ENCODE results near the gene LINGO1.

Gene LINGO1

DNA sequence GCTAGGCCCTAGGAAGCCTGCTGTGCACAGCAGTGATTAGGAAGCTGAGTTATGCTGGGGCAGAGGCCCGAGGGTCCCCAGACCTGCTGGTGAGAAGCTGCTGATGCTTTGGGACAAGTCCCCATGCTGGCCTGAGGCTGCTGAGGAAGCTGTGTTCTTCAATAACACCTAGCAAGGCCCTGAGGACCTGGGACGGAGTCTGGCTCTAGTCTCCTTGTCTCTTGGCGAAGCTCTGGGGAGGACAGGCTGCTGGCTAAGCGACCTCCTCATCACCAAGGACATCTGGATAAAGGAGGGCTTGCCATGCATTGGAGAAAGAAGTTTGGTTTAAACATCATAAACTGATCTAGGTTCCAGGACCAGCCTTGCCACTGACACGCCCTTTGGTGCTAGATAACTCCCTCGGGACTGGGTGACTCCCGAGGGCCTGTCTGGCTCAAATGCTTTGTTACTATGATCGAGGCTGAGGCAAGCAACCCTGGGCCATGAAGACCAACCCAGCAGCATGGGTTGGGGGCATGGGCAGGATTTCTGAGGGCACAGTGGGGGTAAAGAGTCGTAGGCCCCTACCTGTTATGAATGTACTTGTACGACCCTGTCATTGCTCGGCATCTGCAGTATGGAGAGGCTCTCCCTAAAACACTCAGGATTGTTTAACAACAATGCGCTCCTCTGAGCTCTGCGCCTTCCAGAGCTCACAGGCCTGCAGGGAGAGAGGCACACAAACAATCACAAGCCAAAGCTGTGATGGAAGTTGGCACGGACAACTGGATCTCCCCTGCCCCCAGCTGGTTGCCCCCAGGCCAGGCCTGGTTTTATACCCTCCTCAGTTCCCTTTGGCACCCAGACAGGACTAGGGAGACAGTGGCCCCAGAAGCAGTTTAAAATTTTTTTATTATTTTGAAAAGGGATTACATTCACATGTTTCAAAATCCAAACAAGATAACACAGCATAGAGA is 64.4 kb downstream of the LINGO1 start:
- Histone ChIP-seq H3K9me3 (ENCODE audit: control insufficient read depth in 2 of 2, low read length in 2 of 2) (no peaks in the 10 kb centered on the region), H3K9ac (ENCODE audit: low read length in 2 of 2) (no peak overlapping the region), H3K36me3 (ENCODE audit: control insufficient read depth in 2 of 2, insufficient read depth in 2 of 2, low read length in 2 of 2) (no peaks in the 10 kb centered on the region), H3K27me3 (ENCODE audit: control insufficient read depth in 1 of 2, insufficient read depth in 2 of 2, low read length in 2 of 2) (no peaks in the 10 kb centered on the region), H3K4me3 (ENCODE audit: low read length in 2 of 2) (peak overlapping the region in 1 of 2 donors; percentile 55), H3K4me1 (ENCODE audit: control insufficient read depth, insufficient read depth, low read length) (peaks cover 18% of the 10 kb centered on the region), H3K27ac (ENCODE audit: low read length) (no peak overlapping the region)

DNA sequence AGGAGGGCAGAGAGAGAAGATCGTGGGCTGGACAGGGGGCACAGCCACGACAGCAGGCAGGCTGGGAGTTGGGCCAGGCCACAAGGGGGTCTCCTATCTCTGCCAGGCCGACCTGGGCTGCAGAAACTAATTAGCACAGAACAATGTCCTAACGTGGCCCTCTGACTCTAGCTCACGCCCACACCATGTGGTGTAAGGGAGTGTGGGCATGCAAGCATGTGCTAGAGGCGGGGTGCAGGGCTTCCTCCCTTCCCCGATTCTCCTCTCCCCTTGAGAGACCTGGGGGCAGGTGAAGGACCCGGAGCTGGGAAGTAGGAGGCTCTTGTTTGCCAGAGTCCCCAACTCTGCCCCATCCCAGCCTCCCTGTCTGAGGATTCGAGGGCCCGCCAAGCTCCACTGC is 65.5 kb downstream of the LINGO1 start:
- no peak overlapping the region for H3K9ac ChIP-seq (ENCODE audit: low read length in 2 of 2)
- H3K4me1 ChIP-seq (ENCODE audit: control insufficient read depth, insufficient read depth, low read length) = peaks cover 18% of the 10 kb centered on the region
- H3K4me3 ChIP-seq (ENCODE audit: low read length in 2 of 2) = no peak overlapping the region

DNA sequence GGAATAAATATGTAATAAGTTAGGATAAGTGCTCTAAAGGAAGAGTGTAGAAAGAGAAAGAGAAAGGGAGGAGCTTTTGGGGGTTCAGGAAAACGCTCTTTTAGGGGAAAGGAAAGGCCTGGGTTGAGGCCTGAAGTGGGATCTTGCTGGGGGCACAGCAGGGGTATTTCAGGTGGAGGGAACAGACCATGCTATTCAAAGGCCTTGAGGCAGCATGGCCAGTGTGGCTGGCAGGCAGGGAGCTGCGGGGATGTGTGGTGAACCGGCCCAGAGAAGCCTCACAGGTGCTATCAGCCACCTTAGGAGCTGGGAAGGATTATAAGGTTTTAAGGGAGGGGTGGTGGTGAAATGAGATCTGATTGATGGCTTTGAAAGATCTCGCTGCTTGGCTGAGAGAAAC is 66.6 kb downstream of the LINGO1 start:
- Histone ChIP-seq H3K4me3 (ENCODE audit: low read length in 2 of 2) (no peak overlapping the region), H3K9ac (ENCODE audit: low read length in 2 of 2) (no peak overlapping the region), H3K27ac (ENCODE audit: low read length) (no peak overlapping the region), H3K27me3 (ENCODE audit: control insufficient read depth in 1 of 2, insufficient read depth in 2 of 2, low read length in 2 of 2) (no peaks in the 10 kb centered on the region), H3K4me1 (ENCODE audit: control insufficient read depth, insufficient read depth, low read length) (peaks cover 18% of the 10 kb centered on the region), H3K9me3 (ENCODE audit: control insufficient read depth in 2 of 2, low read length in 2 of 2) (no peaks in the 10 kb centered on the region), H3K36me3 (ENCODE audit: control insufficient read depth in 2 of 2, insufficient read depth in 2 of 2, low read length in 2 of 2) (no peaks in the 10 kb centered on the region)

More for the DNA sequence above, 65.5 kb downstream of the LINGO1 start:
- Histone ChIP-seq H3K27me3 (ENCODE audit: control insufficient read depth in 1 of 2, insufficient read depth in 2 of 2, low read length in 2 of 2) (no peaks in the 10 kb centered on the region), H3K36me3 (ENCODE audit: control insufficient read depth in 2 of 2, insufficient read depth in 2 of 2, low read length in 2 of 2) (no peaks in the 10 kb centered on the region), H3K9me3 (ENCODE audit: control insufficient read depth in 2 of 2, low read length in 2 of 2) (no peaks in the 10 kb centered on the region), H3K27ac (ENCODE audit: low read length) (no peak overlapping the region)

DNA sequence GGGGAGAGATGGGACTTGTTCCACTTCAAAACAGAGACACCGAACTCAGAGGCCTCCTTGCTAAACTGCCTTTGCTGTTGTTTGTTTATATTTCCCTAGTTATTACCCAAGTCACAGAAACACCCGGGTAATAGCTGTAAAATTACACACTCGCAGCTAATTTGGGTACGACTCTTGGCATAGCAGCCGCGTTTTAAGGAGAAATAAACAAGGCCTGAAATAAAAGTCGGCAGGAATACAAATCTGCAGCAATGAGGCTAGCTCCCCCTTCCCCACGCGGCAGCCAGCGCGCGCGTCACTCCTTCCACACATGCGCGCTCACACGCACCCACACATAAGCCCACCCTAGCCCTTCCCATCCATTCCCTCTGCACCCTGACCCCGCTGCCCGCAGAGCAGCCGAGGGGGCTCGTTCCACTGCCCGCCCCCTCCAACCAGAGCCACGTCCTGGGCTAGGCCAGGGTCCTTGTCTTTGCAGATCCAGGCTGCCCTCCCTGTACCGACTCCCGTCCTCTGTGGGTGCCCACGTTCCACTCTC is 67.3 kb downstream of the LINGO1 start:
- Histone ChIP-seq H3K9ac (ENCODE audit: low read length in 2 of 2) (no peak overlapping the region), H3K36me3 (ENCODE audit: control insufficient read depth in 2 of 2, insufficient read depth in 2 of 2, low read length in 2 of 2) (no peaks in the 10 kb centered on the region), H3K9me3 (ENCODE audit: control insufficient read depth in 2 of 2, low read length in 2 of 2) (no peaks in the 10 kb centered on the region), H3K4me1 (ENCODE audit: control insufficient read depth, insufficient read depth, low read length) (peaks cover 18% of the 10 kb centered on the region), H3K27ac (ENCODE audit: low read length) (no peak overlapping the region), H3K27me3 (ENCODE audit: control insufficient read depth in 1 of 2, insufficient read depth in 2 of 2, low read length in 2 of 2) (no peaks in the 10 kb centered on the region), H3K4me3 (ENCODE audit: low read length in 2 of 2) (no peak overlapping the region)

DNA sequence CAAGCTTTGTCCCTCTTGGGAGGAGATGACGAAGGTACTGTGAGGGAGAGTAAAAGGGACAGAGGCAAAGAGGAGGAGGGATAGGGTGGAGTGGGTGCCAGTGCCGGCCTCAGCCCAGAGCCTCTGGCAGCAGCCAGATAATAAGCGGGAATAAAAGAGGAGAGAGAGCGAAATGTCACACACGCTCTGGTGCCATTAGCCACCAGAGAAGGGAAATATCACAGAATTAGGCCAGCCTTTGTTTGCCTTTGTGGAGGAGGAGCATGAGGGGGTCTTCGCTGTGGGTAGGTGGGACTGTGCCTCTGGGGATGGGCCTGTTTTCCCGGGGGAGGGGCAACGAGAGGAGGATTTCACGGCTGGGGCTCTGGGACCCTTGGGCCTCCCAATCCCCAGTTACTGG is 67.8 kb downstream of the LINGO1 start:
- no peak overlapping the region for H3K4me3 ChIP-seq (ENCODE audit: low read length in 2 of 2)
- H3K4me1 ChIP-seq (ENCODE audit: control insufficient read depth, insufficient read depth, low read length) = peaks cover 18% of the 10 kb centered on the region
- no peak overlapping the region for H3K27ac ChIP-seq (ENCODE audit: low read length)
- H3K9me3 ChIP-seq (ENCODE audit: control insufficient read depth in 2 of 2, low read length in 2 of 2) = no peaks in the 10 kb centered on the region
- H3K9ac ChIP-seq (ENCODE audit: low read length in 2 of 2) = no peak overlapping the region
- no peaks in the 10 kb centered on the region for H3K36me3 ChIP-seq (ENCODE audit: control insufficient read depth in 2 of 2, insufficient read depth in 2 of 2, low read length in 2 of 2)
- H3K27me3 ChIP-seq (ENCODE audit: control insufficient read depth in 1 of 2, insufficient read depth in 2 of 2, low read length in 2 of 2) = no peaks in the 10 kb centered on the region

DNA sequence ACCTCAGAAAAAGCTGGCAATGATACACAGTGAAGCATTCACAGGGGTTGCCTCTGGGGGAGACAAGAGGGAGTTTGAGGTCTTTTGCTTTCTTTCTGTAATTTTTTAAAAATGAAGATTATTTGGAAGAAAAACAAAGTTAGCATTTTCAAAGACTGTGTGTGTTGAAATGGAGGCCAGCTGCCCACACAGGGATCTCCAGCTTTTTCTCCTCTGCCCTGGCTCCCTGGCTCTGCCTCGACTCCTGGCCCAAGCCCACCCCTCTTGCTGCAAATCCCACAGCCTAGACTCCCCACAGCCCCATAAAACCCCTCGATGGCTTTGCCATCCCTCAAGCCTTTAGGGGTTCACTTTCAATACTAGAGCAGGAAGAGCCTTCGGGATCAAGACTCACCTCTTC is 68.4 kb downstream of the LINGO1 start:
- no peak overlapping the region for H3K9ac ChIP-seq (ENCODE audit: low read length in 2 of 2)
- no peaks in the 10 kb centered on the region for H3K36me3 ChIP-seq (ENCODE audit: control insufficient read depth in 2 of 2, insufficient read depth in 2 of 2, low read length in 2 of 2)
- H3K9me3 ChIP-seq (ENCODE audit: control insufficient read depth in 2 of 2, low read length in 2 of 2) = no peaks in the 10 kb centered on the region
- peaks cover 13% of the 10 kb centered on the region for H3K4me1 ChIP-seq (ENCODE audit: control insufficient read depth, insufficient read depth, low read length)
- H3K27ac ChIP-seq (ENCODE audit: low read length) = no peak overlapping the region
- no peak overlapping the region for H3K4me3 ChIP-seq (ENCODE audit: low read length in 2 of 2)
- no peaks in the 10 kb centered on the region for H3K27me3 ChIP-seq (ENCODE audit: control insufficient read depth in 1 of 2, insufficient read depth in 2 of 2, low read length in 2 of 2)

DNA sequence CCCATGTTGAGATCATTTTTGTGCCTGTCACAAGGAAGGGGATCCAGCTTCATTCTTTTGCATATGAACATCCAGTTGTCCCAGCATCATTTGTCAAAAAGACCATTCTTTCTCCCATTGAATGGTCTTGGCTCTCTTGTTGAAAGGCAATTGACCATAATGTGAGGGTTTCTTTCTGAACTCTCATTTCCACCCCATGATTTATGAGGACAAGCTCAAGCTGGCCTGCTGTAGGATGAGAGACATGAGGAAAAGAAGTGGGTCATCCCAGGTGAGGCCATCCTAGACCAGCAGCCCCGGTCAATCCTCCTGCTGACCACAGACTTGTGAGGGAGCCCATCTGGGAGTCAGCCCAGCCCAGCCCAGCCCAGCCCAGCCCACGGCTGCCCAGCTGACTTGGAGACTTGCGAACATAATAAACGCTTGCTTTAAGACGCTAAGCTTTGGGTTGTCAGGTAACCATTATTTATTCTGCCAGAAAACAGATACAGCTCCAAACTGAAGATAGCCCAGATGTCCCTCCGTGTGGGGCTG is 69.0 kb downstream of the LINGO1 start:
- Histone ChIP-seq H3K27me3 (ENCODE audit: control insufficient read depth in 1 of 2, insufficient read depth in 2 of 2, low read length in 2 of 2) (no peaks in the 10 kb centered on the region), H3K36me3 (ENCODE audit: control insufficient read depth in 2 of 2, insufficient read depth in 2 of 2, low read length in 2 of 2) (no peaks in the 10 kb centered on the region), H3K4me1 (ENCODE audit: control insufficient read depth, insufficient read depth, low read length) (peaks cover 6% of the 10 kb centered on the region), H3K4me3 (ENCODE audit: low read length in 2 of 2) (no peak overlapping the region), H3K9ac (ENCODE audit: low read length in 2 of 2) (no peak overlapping the region), H3K9me3 (ENCODE audit: control insufficient read depth in 2 of 2, low read length in 2 of 2) (no peaks in the 10 kb centered on the region), H3K27ac (ENCODE audit: low read length) (no peak overlapping the region)

Measured in stomach smooth muscle (tissue), 2 donors.